ENCODE results near the gene MKNK2. TPM values are rescaled to one million over a fixed set of nuclear protein-coding genes. Genes with fewer than 3 reads are reported as not detected.
A peak's percentile ranks its signal among the peaks of the same experiment; 100 is the strongest.

Gene MKNK2
- total and polyA plus RNA-seq, 2 donors (not counting 1 experiment from before 2014, with no cell fraction given), result 440 to 777 TPM

- peak overlapping the region; percentile 92 for H3K4me2 ChIP-seq (replicated peaks; ENCODE audit: low read depth, low read length, poor library complexity, severe bottlenecking)
Measured at GRCh38 chr19:2046046-2046907, 4.8 kb downstream of the MKNK2 start.

More at GRCh38 chr19:2046046-2046907, 4.8 kb downstream of the MKNK2 start:
- H3K4me1 ChIP-seq (ENCODE audit: control insufficient read depth in 2 of 2, insufficient read depth in 2 of 2, low read length in 2 of 2), result peaks cover 78 to 84% of the 10 kb centered on the region in 2 donors
- no peaks in the 10 kb centered on the region for H3K27me3 ChIP-seq (replicated peaks in 1 of 4; ENCODE audit: control extremely low read depth in 1 of 4, control insufficient read depth in 3 of 4, insufficient read depth in 4 of 4, low read length in 3 of 4)
- DNase-seq, result peak; percentile 35
- Mint-ChIP-seq H3K4me1 (peaks cover 67% of the 10 kb centered on the region), H3K9me3 (ENCODE audit: insufficient read depth) (no peaks in the 10 kb centered on the region), H3K4me3 (peak overlapping the region; percentile 13), H3K27me3 (no peaks in the 10 kb centered on the region), H3K27ac (peak overlapping the region; percentile 46)
- whole genome bisulfite sequencing (ENCODE audit: insufficient coverage), result 97% methylated on average over 46 of the region's 50 CpGs
- POLR2A ChIA-PET, result interaction anchor here (5.5 to 8.2 kb wide), 2 partner anchors 41 to 48 kb away, joined by 69 to 111 read pairs; partner anchors contain the start of genes IZUMO4 and MOB3A
- no peak overlapping the region for H3K9ac ChIP-seq (ENCODE audit: low read length)
- TF ChIP-seq CTCF (IDR thresholded peaks at IDR 0.05) (no peak), EZH2 (IDR thresholded peaks at IDR 0.05; ENCODE audit: borderline replicate concordance, insufficient read depth, low read depth, low read length, poor library complexity, severe bottlenecking) (no peak)
- H3K27ac ChIP-seq (ENCODE audit: low read length in 2 of 2), result peak overlapping the region; percentile 3 to 92
- CTCF ChIA-PET, result interaction anchor here (1.0 kb wide), 1 partner anchor 27 kb away, joined by 4 read pairs; no protein-coding TSS in a partner anchor
- intact Hi-C loops (cut with micrococcal nuclease), result no loop called here
- H3K36me3 ChIP-seq (replicated peaks in 1 of 2; ENCODE audit: control extremely low read depth in 1 of 2, control insufficient read depth in 1 of 2, extremely low read depth in 1 of 2, insufficient read depth in 2 of 2, low read length in 1 of 2), result peaks cover 0 to 75% of the 10 kb centered on the region in 2 experiments
- ATAC-seq (ENCODE audit: low read depth), result no peak
- H4K20me1 ChIP-seq (ENCODE audit: control insufficient read depth, insufficient read depth, low read length, poor library complexity, severe bottlenecking), result peaks cover 91% of the 10 kb centered on the region
- no peaks in the 10 kb centered on the region for H3K9me3 ChIP-seq (ENCODE audit: control extremely low read depth in 1 of 3, control insufficient read depth in 2 of 3, insufficient read depth in 1 of 3, low read length in 2 of 3)
- H2AFZ ChIP-seq (ENCODE audit: insufficient read depth, low read depth, low read length, poor library complexity, severe bottlenecking), result no peak overlapping the region
- peaks cover 89% of the 10 kb centered on the region for H3K79me2 ChIP-seq (ENCODE audit: control insufficient read depth, insufficient read depth, low read length)
- H3K4me3 ChIP-seq (ENCODE audit: control extremely low read depth in 1 of 5, extremely low read depth in 1 of 5, insufficient read depth in 1 of 5, low read depth in 2 of 5, low read length in 4 of 5), result no peak overlapping the region

Data from B cell (primary cell).